ENCODE measurements around the gene SYT14.

DNA sequence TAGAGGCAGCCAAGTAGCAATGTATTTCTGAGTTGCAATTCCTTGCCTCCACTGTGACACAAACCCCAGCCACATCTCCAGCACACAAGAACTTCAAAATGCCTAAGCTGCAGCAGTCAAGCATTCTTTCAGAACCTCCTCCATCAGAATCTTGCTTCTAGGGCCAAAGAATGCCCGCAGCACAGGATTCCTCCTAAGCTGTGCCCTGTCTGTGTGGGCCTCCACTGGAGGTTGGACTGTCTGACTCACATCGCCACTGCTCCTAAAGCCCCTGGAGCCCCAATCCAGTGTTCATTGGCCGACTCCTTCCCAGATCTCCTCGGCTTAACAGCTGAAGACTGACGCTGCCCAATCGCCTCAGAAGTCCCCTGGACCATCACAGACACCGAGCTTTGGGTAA is 251.4 kb downstream of the SYT14 start:
- TF ChIP-seq, protein P1, sequence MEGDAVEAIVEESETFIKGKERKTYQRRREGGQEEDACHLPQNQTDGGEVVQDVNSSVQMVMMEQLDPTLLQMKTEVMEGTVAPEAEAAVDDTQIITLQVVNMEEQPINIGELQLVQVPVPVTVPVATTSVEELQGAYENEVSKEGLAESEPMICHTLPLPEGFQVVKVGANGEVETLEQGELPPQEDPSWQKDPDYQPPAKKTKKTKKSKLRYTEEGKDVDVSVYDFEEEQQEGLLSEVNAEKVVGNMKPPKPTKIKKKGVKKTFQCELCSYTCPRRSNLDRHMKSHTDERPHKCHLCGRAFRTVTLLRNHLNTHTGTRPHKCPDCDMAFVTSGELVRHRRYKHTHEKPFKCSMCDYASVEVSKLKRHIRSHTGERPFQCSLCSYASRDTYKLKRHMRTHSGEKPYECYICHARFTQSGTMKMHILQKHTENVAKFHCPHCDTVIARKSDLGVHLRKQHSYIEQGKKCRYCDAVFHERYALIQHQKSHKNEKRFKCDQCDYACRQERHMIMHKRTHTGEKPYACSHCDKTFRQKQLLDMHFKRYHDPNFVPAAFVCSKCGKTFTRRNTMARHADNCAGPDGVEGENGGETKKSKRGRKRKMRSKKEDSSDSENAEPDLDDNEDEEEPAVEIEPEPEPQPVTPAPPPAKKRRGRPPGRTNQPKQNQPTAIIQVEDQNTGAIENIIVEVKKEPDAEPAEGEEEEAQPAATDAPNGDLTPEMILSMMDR (IDR thresholded peaks at IDR 0.05; ENCODE audit: low read depth, low read length): no peak
- TF ChIP-seq EZH2phosphoT487 (IDR thresholded peaks at IDR 0.05; ENCODE audit: low read depth): no peak
